ENCODE data around the gene LHFPL6. TPM values are rescaled to one million over a fixed set of nuclear protein-coding genes. Genes with fewer than 3 reads are reported as not detected.
A peak's percentile ranks its signal among the peaks of the same experiment; 100 is the strongest.

The LHFPL6 gene
- total RNA-seq, 4 donors from 2014 or later = 3.7 to 40.4 (median 8.0) TPM

- H3K36me3 ChIP-seq = no peaks in the 10 kb centered on the region
- TF ChIP-seq CTCF (IDR thresholded peaks at IDR 0.05) (no peak), POLR2A (IDR thresholded peaks at IDR 0.05) (no peak)
- H3K4me1 ChIP-seq = peaks cover 6 to 25% (median 10%) of the 10 kb centered on the region in 3 donors
- no peak for DNase-seq
- H3K9me3 ChIP-seq = no peaks in the 10 kb centered on the region
- H3K27ac ChIP-seq = no peak overlapping the region
- no peak overlapping the region for H3K4me3 ChIP-seq
- intact Hi-C loops (cut with DNase I) = no loop called here
- WGBS, 2 donors = 57 to 58% methylated on average over 4 of the region's 4 CpGs
- H3K27me3 ChIP-seq = no peaks in the 10 kb centered on the region
Measured at GRCh38 chr13:39455521-39456175, 147.3 kb downstream of the LHFPL6 start.

GRCh38 chr13:39452834-39453233 is 150.2 kb downstream of the LHFPL6 start:
- WGBS, 2 donors = 67 to 90% methylated on average over 1 of the region's 1 CpG

GRCh38 chr13:39452417-39452816 is 150.6 kb downstream of the LHFPL6 start:
- no peaks in the 10 kb centered on the region for H3K9me3 ChIP-seq
- peak overlapping the region in 3 of 4 donors; percentile 30 to 60 (median 56) for H3K27ac ChIP-seq
- DNase-seq = no peak
- TF ChIP-seq POLR2A (IDR thresholded peaks at IDR 0.05) (no peak), CTCF (IDR thresholded peaks at IDR 0.05) (no peak)
- WGBS, 2 donors = 73 to 83% methylated on average over 3 of the region's 3 CpGs
- no peaks in the 10 kb centered on the region for H3K36me3 ChIP-seq
- H3K4me3 ChIP-seq = no peak overlapping the region
- no peaks in the 10 kb centered on the region for H3K27me3 ChIP-seq
- peaks cover 6 to 36% (median 10%) of the 10 kb centered on the region in 3 donors for H3K4me1 ChIP-seq
- intact Hi-C loops (cut with DNase I) = no loop called here

More at GRCh38 chr13:39452834-39453233, 150.2 kb downstream of the LHFPL6 start:
- Histone ChIP-seq H3K27ac (peak overlapping the region in 2 of 4 donors; percentile 56 to 60), H3K4me1 (peaks cover 6 to 36% (median 10%) of the 10 kb centered on the region in 3 donors), H3K27me3 (no peaks in the 10 kb centered on the region), H3K4me3 (no peak overlapping the region), H3K9me3 (no peaks in the 10 kb centered on the region), H3K36me3 (no peaks in the 10 kb centered on the region)
- no peak for DNase-seq
- intact Hi-C loops (cut with DNase I) = no loop called here
- TF ChIP-seq CTCF (IDR thresholded peaks at IDR 0.05) (no peak), POLR2A (IDR thresholded peaks at IDR 0.05) (no peak)

- DNase-seq = no peak
- Histone ChIP-seq H3K27ac (peak overlapping the region in 3 of 4 donors; percentile 30 to 60 (median 56)), H3K36me3 (no peaks in the 10 kb centered on the region)
Measured at GRCh38 chr13:39451860-39452301, 151.1 kb downstream of the LHFPL6 start.

More at GRCh38 chr13:39451860-39452301, 151.1 kb downstream of the LHFPL6 start:
- peaks cover 6 to 36% (median 10%) of the 10 kb centered on the region in 3 donors for H3K4me1 ChIP-seq
- TF ChIP-seq CTCF (IDR thresholded peaks at IDR 0.05) = no peak
- no peak for TF ChIP-seq POLR2A (IDR thresholded peaks at IDR 0.05)
- H3K4me3 ChIP-seq = no peak overlapping the region
- intact Hi-C loops (cut with DNase I) = no loop called here
- 44 to 49% methylated on average over 4 of the region's 4 CpGs for WGBS, 2 donors
- no peaks in the 10 kb centered on the region for H3K9me3 ChIP-seq
- no peaks in the 10 kb centered on the region for H3K27me3 ChIP-seq

All from esophagus squamous epithelium (tissue), 5 donors.